NCI-H2196 treated with DMSO at 0.1 percent for 48 hours (cell line): Measurements from ENCODE around the gene ARNT2.
"Not testable (repeated sequence)": the region's sequence is repeated elsewhere in the genome, so short reads cannot be mapped to it uniquely, and the experiment has no call there.

Experiments
- DNase-seq: peaks from one replicate; lab custom pipeline; 2025; ENCODE audit not compliant: unreplicated experiment; lab: John Stamatoyannopoulos, UW

ARNT2 gene

DNA sequence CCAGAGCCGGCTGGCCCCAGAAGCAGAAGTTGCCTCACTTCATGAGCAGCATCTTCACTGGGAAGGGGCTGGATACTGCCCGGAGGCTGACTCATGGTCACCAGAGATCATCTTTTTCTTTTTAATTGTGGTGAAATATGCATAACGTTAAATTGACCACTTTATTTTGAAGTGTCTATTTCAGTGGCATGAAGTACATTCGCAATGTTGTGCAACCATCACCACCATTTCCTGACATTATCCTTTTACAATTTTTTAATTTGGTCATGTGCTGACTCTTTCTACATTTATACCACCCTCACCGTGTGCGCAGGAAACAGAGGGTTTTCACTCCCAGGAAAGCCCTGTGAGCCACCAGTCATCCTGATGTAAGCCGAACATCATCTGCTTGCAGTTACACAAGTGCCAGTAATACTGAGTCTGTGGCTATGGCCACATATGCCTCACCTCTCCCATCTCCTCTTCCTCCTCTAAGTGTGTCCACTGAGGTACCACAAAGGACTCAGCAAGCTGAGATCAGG lies 239.3 kb downstream of the ARNT2 start:
- DNase-seq = no peak

DNA sequence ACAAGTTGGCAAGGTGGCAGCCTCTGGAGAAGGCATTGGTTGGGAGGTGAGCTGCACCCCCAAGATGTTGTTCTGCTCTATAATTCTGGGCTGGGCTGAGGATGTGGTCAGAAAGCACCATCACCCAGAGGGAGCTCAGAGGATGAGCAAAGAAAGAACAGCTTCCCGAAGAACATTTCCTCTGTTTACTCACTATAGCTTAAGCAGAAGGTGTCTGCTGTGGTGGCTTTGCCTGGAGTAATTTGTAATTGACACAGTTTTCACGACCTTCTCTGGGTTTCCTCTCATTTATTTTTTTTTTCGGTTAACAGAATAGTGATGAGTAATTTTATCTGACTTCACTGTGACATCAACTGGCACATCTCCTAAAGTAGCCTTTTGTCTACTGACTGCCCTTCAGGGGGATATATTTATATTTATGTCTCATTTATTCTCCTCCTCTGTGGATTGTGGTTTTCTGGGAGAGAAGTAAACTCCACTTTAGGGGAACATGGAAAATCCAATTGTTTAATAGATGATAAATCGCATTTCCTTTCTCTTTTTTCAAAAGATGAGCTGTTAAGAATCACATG lies 241.4 kb downstream of the ARNT2 start:
- DNase-seq = no peak

DNA sequence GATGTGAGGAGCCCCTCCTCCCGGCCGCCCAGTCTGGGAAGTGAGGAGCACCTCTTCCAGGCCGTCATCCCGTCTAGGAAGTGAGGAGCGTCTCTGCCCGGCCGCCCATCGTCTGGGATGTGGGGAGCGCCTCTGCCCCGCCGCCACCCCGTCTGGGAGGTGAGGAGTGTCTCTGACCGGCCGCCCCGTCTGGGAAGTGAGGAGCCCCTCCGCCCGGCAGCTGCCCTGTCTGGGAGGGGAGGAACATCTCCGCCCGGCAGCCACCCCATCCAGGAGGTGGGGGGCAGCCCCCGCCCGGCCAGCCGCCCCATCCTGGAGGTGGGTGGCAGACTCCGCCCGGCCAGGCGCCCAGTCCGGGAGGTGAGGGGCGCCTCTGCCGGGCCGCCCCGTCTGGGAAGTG lies 243.2 kb downstream of the ARNT2 start:
- not testable (repeated sequence) for DNase-seq
